Right lobe of liver (tissue), 4 donors: ENCODE data around the gene TJP2.

Source experiments
- POLR2A ChIP-seq: fragments of 450-650 bp; IDR thresholded peaks from one replicate; pipeline ENCODE4 v1.6.1; 2017; ENCODE audit warnings: antibody characterized with exemption, mild to moderate bottlenecking
- TF ChIP-seq, protein P1 (sequence below), 4 donors: fragments of 200-600 bp in 3 of 4; fragments of 450-650 bp in 1 of 4; IDR thresholded peaks; one replicate each; pipeline versions ENCODE4 v1.5.1 to v1.8.0; 2016 to 2022; ENCODE audit warnings: antibody characterized with exemption in 4 of 4, mild to moderate bottlenecking in 2 of 4
- donor health status: DM: no; HTN: no; CAD: no.
- donor health status: DM: no; HTN: no; CAD: no.
- donor health status: DM: no; HTN: yes; CAD: no.

DNA sequence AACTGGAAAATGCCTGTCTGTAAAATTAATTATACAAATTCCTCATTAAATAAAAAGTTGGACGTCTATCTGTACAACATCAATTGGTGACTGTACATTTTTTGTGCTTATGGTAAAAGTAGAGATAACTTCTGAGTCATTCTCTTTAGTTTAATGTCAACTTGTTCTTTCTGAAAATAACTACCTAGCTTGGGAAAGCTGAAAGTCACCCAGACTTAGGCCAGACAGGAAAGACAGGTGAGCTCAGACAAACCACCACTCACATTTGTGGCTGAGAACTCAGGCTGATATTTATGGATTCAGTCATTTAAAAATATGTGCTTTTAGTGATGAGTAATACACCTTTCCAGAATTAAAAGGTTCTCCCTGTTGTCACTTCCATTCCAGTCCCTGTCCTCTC, 119.1 kb downstream of the TJP2 start:
- TF ChIP-seq, protein P1, sequence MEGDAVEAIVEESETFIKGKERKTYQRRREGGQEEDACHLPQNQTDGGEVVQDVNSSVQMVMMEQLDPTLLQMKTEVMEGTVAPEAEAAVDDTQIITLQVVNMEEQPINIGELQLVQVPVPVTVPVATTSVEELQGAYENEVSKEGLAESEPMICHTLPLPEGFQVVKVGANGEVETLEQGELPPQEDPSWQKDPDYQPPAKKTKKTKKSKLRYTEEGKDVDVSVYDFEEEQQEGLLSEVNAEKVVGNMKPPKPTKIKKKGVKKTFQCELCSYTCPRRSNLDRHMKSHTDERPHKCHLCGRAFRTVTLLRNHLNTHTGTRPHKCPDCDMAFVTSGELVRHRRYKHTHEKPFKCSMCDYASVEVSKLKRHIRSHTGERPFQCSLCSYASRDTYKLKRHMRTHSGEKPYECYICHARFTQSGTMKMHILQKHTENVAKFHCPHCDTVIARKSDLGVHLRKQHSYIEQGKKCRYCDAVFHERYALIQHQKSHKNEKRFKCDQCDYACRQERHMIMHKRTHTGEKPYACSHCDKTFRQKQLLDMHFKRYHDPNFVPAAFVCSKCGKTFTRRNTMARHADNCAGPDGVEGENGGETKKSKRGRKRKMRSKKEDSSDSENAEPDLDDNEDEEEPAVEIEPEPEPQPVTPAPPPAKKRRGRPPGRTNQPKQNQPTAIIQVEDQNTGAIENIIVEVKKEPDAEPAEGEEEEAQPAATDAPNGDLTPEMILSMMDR (IDR thresholded peaks at IDR 0.05): no peak
- no peak for TF ChIP-seq POLR2A
